HCT116 (cell line): Measurements from ENCODE around the gene AP1M1.

Experiments
- ATF3 ChIP-seq: IDR thresholded peaks from 2 replicates; pipeline ENCODE4 v1.6.1; 2012
- CTCF ChIP-seq, 3 experiments: fragments of 200-600 bp in 1 of 3; sonication (generic) in 1 of 3; IDR thresholded peaks in 2 of 3; conservative IDR thresholded peaks in 1 of 3; 2 replicates each; pipeline ENCODE4 v1.5.1; 2012 to 2017; ENCODE audit warnings: low read depth in 2 of 3, low read length in 2 of 3, antibody characterized with exemption in 1 of 3, borderline replicate concordance in 1 of 3, control low read depth in 1 of 3, mild to moderate bottlenecking in 1 of 3, mixed read lengths in 1 of 3, mixed run types in 1 of 3, moderate library complexity in 1 of 3; ENCODE audit not compliant: insufficient read depth in 1 of 3
- TCF7L2 ChIP-seq: IDR thresholded peaks from 2 replicates; pipeline ENCODE4 v1.7.0; 2011; ENCODE audit warnings: borderline replicate concordance, inconsistent platforms; ENCODE audit not compliant: insufficient read depth, insufficient read length; ENCODE audit errors: extremely low read depth

GRCh38 chr19:16161840-16162239 lies 35.9 kb upstream of the AP1M1 start:
- TF ChIP-seq ATF3 (no peak), CTCF (IDR thresholded peaks at IDR 0.05 in 2 of 3, conservative IDR thresholded peaks at IDR 0.05 in 1 of 3; ENCODE audit: borderline replicate concordance in 1 of 3, insufficient read depth in 1 of 3, low read depth in 2 of 3, low read length in 2 of 3) (no peak), TCF7L2 (no peak)
